Placental epithelial cell (primary cell): ENCODE results near the gene MAP4K3. TPM values are rescaled to one million over a fixed set of nuclear protein-coding genes. Genes with fewer than 3 reads are reported as not detected.

Source experiments
- small RNA-seq: library from RNA; depleted of rRNA; stranded (forward); fragments of <200 nt; gene quantifications from one replicate; pipeline ENCODE3, GENCODE V24; 2012
- total RNA-seq: library from RNA; depleted of rRNA; stranded (reverse); fragments of >200 nt; gene quantifications from 2 replicates; pipeline ENCODE4 v1.2.3, GENCODE V29; 2012

Gene MAP4K3
- total RNA-seq: 48.3 and 51.7 TPM in 2 replicates

DNA sequence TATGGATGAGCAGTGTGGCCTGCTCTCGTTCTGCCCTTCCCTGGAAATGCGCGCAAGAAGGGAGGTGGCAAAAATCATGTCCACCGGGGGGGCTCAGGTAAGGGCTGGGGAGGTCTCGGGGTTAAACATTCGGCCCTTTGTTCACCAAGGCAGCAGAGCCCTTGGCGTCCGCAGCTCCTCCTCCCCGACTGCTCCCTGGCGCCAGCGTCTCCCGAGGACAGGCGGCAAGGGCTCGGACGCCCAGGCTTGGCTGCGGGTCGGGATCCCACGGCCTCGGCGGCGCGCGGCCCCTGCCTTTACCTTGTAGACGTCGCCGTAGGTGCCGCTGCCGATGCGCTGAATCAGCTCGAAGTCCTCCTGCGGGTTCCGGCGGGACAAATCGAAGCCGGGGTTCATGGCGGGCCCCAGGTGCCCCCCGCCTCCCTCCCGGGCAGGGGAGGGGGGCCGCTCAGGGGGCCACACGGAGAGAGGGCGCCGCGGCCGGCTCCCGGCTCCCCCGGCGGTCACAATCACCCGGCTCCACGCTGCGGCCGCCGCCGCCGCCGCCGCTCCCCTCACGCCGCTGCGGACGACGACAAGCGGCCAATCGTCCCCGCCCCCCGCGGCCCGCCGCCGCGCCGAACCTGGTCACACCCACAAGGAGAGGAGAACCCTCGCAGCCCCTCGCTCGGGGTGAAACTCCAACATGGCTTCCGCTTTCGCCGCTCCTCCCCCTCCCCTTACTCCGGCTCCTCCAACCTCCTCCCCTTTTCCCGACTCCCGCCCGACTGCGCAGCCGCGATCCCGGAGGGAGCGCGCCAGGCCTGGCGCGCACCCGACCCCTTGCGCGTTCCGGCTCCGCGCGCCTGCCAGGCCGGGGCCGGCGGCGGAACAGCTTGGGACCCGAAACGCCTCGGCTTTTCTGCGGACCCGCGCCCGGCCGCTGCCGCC lies at the start of gene MAP4K3:
Gene MAP4K3, minus strand, starts transcription at position 694 of the 930 bp plus-strand sequence. Its CDS starts 298 bp downstream, at position 396.

DNA sequence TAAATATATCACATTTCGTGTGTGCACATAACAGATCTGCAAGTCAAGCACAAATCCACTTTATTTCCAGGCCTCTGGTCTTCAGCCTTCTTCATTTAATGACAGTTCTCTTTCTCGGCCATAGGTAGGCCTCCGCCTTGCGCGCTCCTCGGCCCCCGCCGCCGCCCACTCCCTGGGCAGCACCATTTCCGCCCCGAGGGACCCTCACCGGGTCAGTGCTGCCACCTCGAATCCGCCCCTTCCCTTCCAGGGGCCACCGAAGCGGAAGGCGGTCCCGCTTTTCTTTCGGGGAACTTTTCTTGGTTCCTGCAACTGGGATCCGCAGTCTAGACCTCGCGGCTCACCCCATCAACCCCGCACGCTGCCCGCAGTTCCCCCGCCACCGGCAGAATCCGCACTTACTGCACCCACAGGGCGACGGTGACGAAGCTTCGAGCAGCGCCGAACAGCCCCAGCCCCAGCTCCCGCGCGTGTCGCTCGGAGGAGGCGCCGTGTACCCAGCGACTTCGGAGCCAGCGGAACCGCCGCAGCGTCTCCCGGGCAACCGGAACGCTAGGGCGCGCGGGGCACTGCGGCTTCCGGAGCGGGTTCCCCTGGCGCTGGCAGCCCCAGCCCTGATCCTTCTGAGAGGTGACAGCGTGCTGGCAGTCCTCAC lies 193.5 kb downstream of the MAP4K3 start, which contains the start of gene CDKL4:
Gene CDKL4, minus strand, starts transcription at position 502 of the 655 bp plus-strand sequence.

Small RNA genes within 50 kb of the gene (small RNA-seq; reads per million reads assigned to genes)
- 0.09 reads per million for gene RF00272

Other genes with a start within 250 kb of the MAP4K3 start
- gene CDKL4, start 193.3 kb downstream of the MAP4K3 start, total RNA-seq: 0.39 and 0.54 TPM in 2 replicates
- gene TMEM178A, start 228.6 kb upstream of the MAP4K3 start, total RNA-seq: 0.79 TPM in 1 of 2 replicates, not detected in the other